ENCODE measurements around the gene MPP1. TPM values are rescaled to one million over a fixed set of nuclear protein-coding genes. Genes with fewer than 3 reads are reported as not detected.
"Not testable (repeated sequence)": the region's sequence is repeated elsewhere in the genome, so short reads cannot be mapped to it uniquely, and the experiment has no call there.

MPP1 gene
- total and polyA plus RNA-seq, 2 of the 8 experiments (the other 6 are each of a cell fraction or from before 2014, with no cell fraction given) = 7.6 to 13.4 TPM

- H3K79me2 ChIP-seq (ENCODE audit: control insufficient read depth in 1 of 2, insufficient read depth in 2 of 2, low read length in 2 of 2); POLR2A ChIA-PET (ENCODE audit: partially characterized antibody); H3K23ac ChIP-seq (ENCODE audit: insufficient read length); H4K8ac ChIP-seq (ENCODE audit: extremely low read depth, insufficient read depth, low read length); H3K4me1 ChIP-seq (replicated peaks in 1 of 4; ENCODE audit: control insufficient read depth in 3 of 4, insufficient read depth in 4 of 4, low read length in 3 of 4); H3K36me3 ChIP-seq (ENCODE audit: control insufficient read depth in 2 of 4, insufficient read depth in 4 of 4, low read length in 3 of 4); H3K9me3 ChIP-seq (ENCODE audit: insufficient read depth in 2 of 2, low read depth in 1 of 2, low read length in 1 of 2); H2BK12ac ChIP-seq (ENCODE audit: low read depth, low read length); H3K23me2 ChIP-seq (ENCODE audit: low read depth, low read length); H3K56ac ChIP-seq (replicated peaks; ENCODE audit: insufficient read length, low read depth, low read length); H4K5ac ChIP-seq (ENCODE audit: insufficient read length, low read depth, low read length); H2BK15ac ChIP-seq (ENCODE audit: low read length); H3K79me1 ChIP-seq (ENCODE audit: low read depth, low read length); H3K4ac ChIP-seq (replicated peaks; ENCODE audit: insufficient read length, low read depth, low read length); H2AK5ac ChIP-seq (ENCODE audit: low read depth, low read length); H4K91ac ChIP-seq (replicated peaks; ENCODE audit: insufficient read length, low read length); H2BK20ac ChIP-seq (ENCODE audit: low read length); H3K27me3 ChIP-seq (replicated peaks in 1 of 4; ENCODE audit: control insufficient read depth in 3 of 4, extremely low read depth in 1 of 4, insufficient read depth in 3 of 4, low read length in 3 of 4); H3K18ac ChIP-seq (ENCODE audit: extremely low read depth, low read length); H2BK120ac ChIP-seq (replicated peaks; ENCODE audit: low read depth, low read length); FAIRE-seq; H3K14ac ChIP-seq (ENCODE audit: insufficient read length); CTCF ChIA-PET (ENCODE audit: partially characterized antibody); H3K4me2 ChIP-seq (ENCODE audit: insufficient read depth in 1 of 2, low read depth in 2 of 2, low read length in 2 of 2); H3K27ac ChIP-seq (ENCODE audit: low read depth, low read length); DNase-seq (ENCODE audit: low read depth in 1 of 2, low spot score in 2 of 2); H3K9ac ChIP-seq (replicated peaks in 1 of 4; ENCODE audit: extremely low read depth in 1 of 4, low read depth in 3 of 4, low read length in 3 of 4); H2BK5ac ChIP-seq (ENCODE audit: low read depth, low read length); H2AFZ ChIP-seq (ENCODE audit: low read length); H4K20me1 ChIP-seq (replicated peaks in 1 of 2; ENCODE audit: control insufficient read depth in 1 of 2, insufficient read depth in 2 of 2, low read length in 2 of 2); H3K4me3 ChIP-seq (ENCODE audit: extremely low read depth in 1 of 4, insufficient read depth in 2 of 4, low read depth in 3 of 4, low read length in 4 of 4): not testable (repeated sequence)
- WGBS, 2 experiments (ENCODE audit: extremely low coverage in 1 of 2, insufficient coverage in 1 of 2, insufficient read length in 1 of 2, insufficient replicate concordance in 2 of 2, low coverage in 1 of 2, low lambda C conversion rate in 2 of 2, missing lambda C conversion rate in 1 of 2) = no CpG with 5 or more reads among the region's 3 CpGs
Observed at GRCh38 chrX:154825586-154825985, 20.3 kb upstream of the MPP1 start.

Measured in H1 (cell line).